Measurements from ENCODE around the gene DMRT3.

Gene DMRT3, protein sequence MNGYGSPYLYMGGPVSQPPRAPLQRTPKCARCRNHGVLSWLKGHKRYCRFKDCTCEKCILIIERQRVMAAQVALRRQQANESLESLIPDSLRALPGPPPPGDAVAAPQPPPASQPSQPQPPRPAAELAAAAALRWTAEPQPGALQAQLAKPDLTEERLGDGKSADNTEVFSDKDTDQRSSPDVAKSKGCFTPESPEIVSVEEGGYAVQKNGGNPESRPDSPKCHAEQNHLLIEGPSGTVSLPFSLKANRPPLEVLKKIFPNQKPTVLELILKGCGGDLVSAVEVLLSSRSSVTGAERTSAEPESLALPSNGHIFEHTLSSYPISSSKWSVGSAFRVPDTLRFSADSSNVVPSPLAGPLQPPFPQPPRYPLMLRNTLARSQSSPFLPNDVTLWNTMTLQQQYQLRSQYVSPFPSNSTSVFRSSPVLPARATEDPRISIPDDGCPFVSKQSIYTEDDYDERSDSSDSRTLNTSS

DNA sequence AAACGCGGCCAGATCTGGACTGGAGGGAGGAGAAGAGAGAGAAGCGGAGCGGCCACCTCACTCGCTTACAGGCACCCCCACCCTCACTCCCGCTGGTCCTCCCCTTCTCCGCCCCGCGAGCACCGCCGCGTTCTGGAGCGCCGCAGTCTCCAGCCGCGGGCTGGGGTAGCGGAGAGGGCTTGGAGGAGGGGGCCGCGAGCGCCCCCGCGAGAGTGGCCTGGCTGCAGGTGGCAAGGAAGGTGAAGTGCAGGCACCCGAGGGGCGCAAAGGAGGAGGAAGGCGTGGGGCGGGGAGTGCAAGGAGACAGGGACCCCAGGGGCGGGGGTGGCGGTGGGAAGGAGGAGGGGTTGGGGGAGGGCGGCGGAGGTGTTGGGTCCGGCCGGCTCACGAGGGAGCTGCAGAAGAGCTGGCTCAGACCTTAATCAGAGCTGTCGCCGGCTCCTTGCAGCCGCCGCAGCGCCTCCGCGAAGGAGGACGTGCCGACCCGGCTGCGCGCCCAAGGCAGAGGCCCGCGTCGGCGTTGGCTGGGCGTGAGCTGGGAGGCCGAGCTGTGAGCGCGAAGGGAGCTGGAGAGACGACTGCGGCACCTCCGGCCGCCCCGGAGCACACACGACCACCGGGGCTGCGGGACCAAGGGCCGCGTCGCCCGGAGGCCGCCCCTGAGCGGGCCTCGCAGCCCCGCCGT, at the start of gene DMRT3:
Gene DMRT3, plus strand, starts transcription at position 398 of the 685 bp plus-strand sequence. CDS start 347 bp downstream, outside the sequence.
- TF ChIP-seq, protein P1, sequence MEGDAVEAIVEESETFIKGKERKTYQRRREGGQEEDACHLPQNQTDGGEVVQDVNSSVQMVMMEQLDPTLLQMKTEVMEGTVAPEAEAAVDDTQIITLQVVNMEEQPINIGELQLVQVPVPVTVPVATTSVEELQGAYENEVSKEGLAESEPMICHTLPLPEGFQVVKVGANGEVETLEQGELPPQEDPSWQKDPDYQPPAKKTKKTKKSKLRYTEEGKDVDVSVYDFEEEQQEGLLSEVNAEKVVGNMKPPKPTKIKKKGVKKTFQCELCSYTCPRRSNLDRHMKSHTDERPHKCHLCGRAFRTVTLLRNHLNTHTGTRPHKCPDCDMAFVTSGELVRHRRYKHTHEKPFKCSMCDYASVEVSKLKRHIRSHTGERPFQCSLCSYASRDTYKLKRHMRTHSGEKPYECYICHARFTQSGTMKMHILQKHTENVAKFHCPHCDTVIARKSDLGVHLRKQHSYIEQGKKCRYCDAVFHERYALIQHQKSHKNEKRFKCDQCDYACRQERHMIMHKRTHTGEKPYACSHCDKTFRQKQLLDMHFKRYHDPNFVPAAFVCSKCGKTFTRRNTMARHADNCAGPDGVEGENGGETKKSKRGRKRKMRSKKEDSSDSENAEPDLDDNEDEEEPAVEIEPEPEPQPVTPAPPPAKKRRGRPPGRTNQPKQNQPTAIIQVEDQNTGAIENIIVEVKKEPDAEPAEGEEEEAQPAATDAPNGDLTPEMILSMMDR (IDR thresholded peaks at IDR 0.05; ENCODE audit: low read depth, low read length), result no peak
- H3K4me3 ChIP-seq (ENCODE audit: low read depth, low read length), result no peak within 1 kb of the TSS

DNA sequence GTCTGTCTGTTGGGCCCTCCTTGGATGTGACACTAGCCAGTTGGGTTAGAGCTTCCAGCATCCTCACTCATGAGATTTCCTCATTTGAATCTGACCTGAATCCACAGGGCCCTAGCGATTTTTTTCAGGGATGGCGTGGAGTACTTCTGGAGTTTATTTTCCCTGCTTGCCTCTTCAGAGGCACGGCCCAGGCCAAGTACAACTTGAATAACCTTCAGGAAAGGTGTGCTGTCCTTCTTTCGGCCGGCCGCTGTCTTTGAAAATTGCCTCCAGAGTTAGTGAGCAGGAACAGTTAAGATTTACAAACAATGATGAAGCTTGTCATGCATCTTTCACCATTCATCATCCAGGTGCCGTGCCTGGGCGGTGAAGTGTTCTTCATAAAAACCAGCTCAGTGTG, 49.5 kb upstream of the DMRT3 start:
- no peak overlapping the region for H3K4me3 ChIP-seq (ENCODE audit: low read depth, low read length)
- TF ChIP-seq, protein P1 (IDR thresholded peaks at IDR 0.05; ENCODE audit: low read depth, low read length), result no peak

DNA sequence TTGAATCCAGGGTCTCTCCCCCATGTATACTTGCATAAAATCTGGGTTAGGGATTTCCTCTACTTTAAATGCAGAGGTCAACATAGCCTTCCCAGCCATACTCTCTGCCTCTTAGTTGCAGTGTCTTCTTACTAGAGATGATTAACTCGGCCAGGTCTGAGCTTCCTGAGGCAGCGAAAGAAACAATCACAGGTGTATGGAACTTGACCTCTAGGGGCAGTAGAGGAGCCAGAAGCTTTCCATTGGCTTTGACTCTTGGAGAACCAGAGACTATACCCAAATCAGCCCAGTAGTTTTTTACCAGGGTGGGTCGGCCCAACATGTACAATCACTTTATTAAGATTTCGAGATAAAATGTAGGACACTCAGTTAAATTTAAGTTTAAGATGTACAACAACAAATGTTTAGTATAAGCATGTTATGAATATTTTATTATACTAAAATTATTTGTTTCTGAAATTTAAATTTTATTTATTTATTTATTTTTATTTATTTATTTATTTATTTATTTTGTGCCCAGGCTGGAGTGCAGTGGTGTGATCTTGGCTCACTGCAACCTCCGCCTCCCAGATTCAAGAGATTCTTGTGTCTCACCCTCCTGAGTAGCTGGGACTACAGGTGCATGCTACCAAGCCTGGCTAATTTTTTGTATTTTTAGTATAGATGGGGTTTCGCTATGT, 48.0 kb upstream of the DMRT3 start:
- TF ChIP-seq, protein P1 (IDR thresholded peaks at IDR 0.05; ENCODE audit: low read depth, low read length), result peak; percentile 27; the same call in 1 of the 2 replicates
- H3K4me3 ChIP-seq (ENCODE audit: low read depth, low read length), result no peak overlapping the region

DNA sequence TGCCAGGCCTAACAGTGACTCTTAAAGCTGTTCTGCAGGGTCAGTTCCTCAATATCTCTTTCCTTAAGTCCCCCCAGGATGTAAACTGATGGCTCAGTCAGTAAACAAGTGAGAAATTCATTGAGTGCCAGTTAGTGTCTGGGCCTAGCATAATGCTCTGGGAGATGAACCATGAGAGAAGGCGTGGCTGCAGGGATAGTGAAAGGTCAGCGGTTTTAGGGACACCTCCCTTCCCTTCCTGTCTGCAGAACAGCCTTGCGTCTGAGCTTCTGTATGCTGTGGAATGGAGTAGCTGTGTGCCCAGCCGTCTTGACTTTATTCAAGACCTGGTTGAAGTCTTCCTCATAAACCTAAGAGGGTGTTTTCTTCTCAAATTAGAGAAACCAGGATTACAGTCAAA, 46.7 kb upstream of the DMRT3 start:
- H3K4me3 ChIP-seq (ENCODE audit: low read depth, low read length), result no peak overlapping the region
- TF ChIP-seq, protein P1 (IDR thresholded peaks at IDR 0.05; ENCODE audit: low read depth, low read length), result no peak

DNA sequence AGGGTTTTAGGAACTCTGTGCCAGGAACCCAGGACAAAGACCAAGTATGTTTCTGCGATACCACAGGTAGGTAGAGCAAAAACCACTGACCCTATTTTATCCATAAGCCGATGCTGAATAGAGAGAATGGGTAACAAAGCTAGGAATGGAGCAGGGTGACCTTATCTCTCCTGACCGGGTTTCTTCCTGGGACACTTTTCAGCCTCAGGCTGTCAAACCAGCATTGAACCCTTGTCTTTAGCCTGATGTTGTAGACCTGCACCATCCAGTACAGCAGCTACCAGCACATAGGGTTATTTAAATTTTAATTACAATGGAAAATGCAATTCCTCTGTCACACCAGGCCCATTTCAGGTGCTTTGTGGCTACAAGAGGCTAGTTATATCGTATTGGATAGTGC, 43.1 kb upstream of the DMRT3 start:
- H3K4me3 ChIP-seq (ENCODE audit: low read depth, low read length), result no peak overlapping the region

DNA sequence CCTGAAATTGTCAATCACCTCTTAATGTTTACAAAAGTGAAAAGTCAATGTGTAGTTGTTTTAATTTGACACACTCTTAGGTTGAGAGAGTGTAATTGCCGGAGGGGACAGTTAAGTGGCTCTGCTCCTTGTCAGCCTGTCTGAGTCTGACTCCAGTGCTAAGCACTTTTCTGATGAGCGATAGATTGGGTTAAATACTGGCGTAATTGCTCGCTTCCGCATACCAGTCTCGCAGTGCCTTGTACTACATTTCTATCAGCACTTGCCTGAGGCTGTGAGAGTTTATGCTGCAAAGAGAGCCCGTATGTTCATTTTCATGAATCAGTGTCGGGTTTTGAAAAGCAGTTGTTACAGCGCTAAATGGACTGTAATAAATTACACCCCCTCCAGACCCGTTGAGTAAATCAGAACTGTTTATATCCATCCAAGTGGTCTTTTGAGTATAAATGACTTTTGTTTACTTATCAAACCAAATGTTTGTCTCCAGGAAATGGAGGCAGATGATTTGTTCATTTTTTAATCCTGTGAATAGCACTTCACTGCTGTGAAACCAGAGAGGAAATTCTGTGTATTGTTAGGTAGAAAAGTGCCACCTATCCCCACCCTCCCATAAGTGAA, 41.0 kb upstream of the DMRT3 start:
- TF ChIP-seq, protein P1 (IDR thresholded peaks at IDR 0.05; ENCODE audit: low read depth, low read length), result no peak
- no peak overlapping the region for H3K4me3 ChIP-seq (ENCODE audit: low read depth, low read length)

More for the DNA sequence above, 43.1 kb upstream of the DMRT3 start:
- TF ChIP-seq, protein P1 (IDR thresholded peaks at IDR 0.05; ENCODE audit: low read depth, low read length), result no peak

All from WI38 (cell line).